Medulla oblongata (tissue), 1 donor: ENCODE results near the gene HES7.

Source experiments
- DNase-seq: peaks from one replicate; pipeline ENCODE4 v3.0.0-alpha.2; 2015; ENCODE audit errors: extremely low spot score

Gene HES7

DNA sequence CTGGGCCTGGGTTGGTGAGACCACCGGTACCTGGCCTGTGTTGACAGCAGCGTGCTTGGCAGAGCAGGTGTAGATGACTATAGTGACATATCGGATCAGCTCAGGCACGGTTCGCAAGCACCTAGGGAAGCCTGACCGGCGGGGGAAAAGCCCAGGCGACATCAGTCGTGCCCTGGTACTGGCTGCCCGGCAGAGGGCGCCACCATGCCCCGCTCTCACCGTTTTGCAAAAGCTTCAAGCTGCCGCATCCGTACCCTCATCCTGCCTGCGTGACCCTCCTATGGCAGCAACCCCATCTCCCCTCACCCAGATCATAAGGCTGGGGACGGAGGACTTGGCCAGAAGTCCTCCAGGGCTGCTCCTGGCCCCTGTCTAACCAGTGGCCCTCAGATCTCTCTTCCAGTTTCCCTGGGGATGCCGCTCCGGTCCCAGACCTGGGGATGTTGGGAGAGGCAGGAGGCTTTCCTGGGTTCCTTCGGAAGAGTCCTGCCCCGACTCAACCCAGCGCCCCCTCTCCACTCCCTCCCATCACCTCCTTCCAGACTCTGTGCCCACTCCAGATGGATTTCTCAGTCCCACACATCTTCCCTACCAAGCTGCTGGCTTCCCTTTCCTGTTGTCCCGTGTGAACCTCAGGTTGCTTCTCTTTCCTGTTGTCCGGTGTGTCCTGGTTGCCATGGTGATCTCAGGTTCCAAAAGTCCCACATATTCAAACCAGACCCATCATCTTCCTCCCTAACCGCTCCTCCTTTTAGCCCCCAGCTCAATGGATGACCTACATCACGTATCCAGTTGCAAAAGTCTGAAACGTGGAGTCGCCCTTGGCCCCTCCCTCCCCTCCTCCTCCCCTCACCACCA lies 50.0 kb downstream of the HES7 start:
- peak; percentile 26 for DNase-seq

DNA sequence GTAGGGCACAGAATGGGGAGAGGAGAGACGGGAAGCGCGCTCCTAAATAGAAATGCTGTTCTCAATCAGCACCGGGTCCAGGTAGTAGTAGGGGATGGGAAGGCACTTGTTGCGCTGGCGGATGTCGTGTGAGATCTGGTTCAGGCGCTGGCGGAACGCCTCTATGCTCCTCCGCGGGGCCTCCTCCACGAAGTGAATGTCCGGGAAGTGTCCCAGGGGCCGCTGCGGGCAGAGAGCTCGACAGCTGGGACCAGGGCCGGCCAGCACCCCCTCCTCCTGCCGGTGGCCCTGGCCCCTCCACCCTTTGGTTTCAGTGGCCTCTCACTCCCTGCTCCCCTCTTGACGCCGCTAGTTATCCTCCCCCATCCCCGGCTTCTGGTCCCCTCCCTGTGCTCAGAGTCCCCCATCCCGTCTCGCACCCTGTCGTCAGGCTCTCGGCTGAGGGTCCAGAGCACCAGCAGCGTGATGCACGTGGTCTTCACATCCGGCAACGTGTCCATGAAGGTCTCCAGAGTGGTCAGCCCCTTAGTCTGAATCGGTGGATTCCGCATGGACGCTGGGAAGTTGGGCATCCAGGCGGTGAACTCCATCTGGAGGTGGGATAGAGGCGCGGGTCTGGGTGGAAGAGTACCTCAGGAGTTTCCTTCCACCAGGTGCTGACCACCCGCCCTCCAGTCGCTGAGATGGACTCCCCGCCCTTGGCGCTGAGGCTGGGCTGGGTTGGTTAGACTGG lies 51.0 kb downstream of the HES7 start:
- no peak for DNase-seq

DNA sequence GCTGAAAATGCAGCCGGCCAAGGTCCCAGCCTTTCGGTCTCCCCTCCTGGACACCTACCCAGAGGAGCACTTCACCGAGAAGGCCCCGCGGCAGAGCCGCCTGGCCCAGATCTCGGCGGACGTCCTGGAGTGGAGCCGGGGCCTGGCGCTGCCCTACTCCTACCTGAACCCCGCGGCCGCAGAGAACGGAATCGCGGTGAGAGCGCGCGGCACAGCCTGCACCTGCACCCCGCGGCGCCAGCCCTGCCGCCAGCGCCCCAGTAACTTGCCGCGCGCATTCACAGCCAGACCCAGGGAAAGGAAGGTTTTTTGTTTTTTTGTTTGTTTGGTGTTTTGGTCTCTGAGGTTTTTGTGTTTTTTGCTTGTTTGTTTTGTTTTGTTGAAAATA lies 51.6 kb downstream of the HES7 start:
- no peak for DNase-seq

DNA sequence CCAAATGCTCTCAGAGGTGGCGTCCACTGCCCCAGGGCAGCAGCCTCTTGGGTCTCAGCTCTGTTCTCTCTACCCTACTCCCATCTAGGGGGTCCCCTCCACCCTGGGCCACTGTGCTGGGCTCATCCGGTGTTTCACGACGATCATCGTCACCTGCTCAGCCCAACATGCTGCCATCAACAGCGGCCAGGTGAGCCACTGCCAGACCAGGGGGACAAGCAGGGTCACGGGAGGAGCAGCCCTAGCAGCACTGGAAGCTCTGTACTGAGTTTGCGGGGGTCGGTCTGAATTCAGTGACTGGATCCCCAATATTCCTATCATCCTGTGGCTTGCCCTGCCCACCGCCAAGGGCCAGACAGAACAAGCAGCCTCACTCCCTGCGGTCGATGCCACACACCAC lies 52.4 kb downstream of the HES7 start:
- no peak for DNase-seq
